GM18870 (cell line): ENCODE data around the gene RNU6-9.

ENCODE experiments used
- ATAC-seq: cut with Tn5 transposase; IDR thresholded peaks from one replicate; pipeline ENCODE4 v1.9.1; 2021; ENCODE audit warnings: moderate library complexity; ENCODE audit not compliant: unreplicated experiment

Gene RNU6-9

DNA sequence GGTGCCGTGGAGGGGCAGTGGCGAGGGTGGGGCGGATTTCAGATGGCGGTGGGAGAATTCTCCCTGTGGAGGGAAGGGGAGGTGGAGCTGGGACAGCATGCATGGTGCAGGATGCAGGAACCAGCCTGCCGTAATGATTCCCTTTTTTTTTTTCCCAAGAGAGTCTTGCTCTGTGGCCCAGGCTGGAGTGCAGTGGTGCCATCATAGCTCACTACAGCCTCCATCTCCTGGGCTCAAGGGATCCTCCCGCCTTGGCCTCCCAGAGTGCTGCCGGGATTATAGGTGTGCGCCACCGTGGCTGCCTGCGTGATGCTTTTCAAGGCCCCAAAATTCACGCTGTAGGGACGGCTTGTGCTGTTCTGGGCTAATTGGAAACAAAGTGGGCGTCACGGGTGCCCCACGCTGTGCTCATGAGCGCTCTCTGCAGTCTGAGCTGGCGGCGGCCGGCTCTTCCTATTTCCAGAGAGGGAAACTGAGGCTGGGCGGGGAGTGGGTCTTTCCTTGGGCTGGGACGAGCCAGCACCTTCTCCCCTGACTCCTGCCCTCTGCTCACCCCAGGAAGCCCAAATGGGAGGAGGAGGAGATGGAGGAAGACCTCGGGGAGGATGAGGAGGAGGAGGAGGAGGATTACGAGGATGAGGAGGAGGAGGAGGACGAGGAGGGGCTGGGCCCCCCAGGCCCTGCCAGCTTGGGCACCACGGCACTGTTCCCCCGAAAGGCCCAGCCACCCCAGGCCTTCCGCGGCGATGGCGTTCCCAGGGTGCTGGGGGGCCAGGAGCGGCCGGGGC, 38.8 kb downstream of the RNU6-9 start:
- no peak for ATAC-seq

GRCh38 chr19:932648-933552, 39.6 kb downstream of the RNU6-9 start:
- no peak for ATAC-seq

- ATAC-seq, result no peak
Observed at GRCh38 chr19:933553-933882, 40.2 kb downstream of the RNU6-9 start.

DNA sequence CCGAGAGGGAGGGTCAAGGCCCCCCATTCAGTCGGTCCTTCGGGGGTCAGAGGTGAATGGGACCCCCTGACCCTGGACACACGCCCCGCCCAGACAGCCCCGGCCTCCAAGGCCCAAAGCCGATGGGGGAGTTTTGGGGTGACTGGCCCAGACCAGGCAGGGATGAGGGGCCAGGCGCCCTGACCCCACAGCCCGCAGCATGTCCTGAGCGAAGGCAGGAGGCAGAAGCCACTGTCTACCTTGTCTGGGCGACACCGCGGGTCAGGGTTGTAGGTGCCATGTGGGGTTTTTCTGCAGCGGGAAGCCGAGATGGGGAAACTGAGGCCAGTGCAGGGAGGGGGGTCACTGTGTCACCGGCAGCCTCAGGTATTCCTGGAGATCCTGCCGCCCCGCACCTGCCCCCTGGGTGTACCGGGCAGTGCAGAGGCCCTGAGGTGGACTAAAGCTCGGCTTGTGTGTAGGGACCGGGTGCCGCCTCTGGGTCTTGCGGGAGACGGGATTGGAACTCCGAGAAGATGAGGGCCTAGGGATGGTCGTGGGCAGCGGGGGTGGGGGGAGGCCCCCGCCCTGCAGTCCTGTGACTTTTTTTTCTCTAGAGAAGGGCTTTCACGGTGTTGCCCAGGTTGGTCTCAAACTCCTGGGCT, 41.0 kb downstream of the RNU6-9 start:
- ATAC-seq, result no peak

DNA sequence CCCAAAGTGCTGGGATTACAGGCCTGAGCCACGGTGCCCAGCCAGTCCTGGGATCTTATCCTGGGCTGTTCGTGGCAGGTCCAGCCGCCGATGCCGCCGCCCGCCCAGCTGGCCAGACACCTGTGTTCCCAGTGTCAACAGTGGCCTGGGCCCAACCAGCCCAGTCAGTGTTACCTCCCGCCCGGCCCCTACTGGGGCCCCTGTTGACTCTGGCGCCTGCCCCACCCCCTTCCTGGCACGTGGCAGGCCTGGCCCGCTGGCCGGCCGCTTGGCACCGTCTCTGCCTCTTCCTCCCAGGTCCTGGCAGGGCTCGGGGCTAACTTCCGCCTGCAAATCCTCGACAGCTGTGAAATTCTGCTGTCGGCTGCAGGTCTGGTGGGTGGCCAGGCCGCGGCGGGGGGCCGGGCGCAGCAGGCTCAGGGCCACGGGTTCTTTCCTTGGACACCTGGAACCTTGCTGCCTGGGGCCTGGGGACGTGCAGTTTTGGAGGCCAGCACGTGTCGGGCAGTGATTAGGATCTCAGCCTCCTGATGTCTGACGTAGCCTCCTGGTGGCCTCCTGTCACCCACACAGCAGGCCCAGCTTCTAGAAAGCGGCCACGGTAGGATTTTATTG, 41.7 kb downstream of the RNU6-9 start:
- no peak for ATAC-seq

DNA sequence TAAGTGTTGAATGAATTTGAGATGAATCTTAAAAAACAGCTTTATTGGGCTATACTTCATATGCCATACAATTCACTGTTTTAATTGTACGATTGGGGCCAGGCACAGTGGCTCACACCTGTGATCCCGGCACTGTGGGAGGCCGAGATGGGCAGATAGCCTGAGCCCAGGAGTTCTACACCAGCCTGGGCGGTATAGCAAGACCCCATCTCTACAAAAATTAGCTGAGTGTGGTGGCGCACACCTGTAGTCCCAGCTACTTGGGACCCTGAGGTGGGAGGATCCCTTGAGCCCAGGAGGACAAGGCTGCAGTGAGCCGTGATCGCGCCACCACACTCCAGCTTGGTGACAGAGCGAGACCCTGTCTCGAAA, 42.9 kb downstream of the RNU6-9 start:
- no peak for ATAC-seq

- ATAC-seq, result no peak
Observed at GRCh38 chr19:937259-937694, 44.0 kb downstream of the RNU6-9 start.

DNA sequence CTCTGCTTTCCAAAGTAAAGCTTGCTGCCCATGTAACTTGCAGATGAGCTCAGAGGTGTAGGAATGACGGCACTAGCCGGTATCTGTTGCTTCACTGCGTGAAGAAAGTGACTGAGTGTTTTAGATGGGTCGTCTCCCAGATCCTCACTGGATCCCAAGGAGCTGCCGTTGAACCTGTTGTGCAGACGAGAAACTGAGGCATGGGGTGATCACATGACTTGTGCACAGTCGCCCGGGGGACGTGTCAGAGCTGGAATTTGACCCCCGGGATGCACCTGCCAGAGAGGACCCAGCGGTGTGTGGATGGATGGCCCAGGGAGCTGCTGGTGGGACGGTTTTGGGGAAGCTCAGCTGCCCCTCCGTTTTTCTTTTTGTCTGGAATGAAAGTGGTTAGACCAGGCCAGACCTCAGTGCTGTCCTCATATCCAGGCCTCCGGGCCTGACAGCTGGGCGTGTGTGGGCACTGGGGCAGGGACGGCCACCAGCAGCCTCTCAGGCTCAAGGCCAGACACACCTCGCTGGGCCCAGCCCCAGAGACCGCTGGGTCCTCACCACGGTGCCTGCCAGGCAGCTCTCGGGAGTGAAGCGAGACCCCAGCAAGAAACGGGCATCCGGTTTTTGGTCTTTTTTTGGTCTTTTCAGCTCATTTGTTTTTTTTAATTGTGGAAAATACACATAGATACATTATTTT, 45.1 kb downstream of the RNU6-9 start:
- no peak for ATAC-seq

DNA sequence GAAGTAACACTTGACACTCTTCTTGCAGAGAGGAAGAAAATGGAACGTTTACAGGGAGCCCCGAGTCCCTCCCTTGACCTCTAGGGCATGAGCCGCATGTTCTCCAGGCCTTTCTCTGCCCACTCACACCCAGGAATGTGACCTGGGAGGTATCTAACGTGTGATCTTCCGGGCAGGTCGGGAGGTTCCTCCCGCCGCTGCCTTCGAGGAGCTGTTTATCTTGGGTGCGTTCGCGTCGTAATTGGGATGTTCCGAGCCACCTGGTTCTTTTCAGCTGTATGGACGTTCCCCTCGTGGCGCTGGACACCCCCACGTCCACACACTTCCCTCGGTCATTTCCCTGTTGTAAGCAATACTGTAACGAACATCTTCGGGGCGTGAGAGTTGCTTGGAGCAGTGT, 46.2 kb downstream of the RNU6-9 start:
- no peak for ATAC-seq

- no peak for ATAC-seq
Observed at GRCh38 chr19:939922-940321, 46.6 kb downstream of the RNU6-9 start.

GRCh38 chr19:940591-941291, 47.5 kb downstream of the RNU6-9 start:
- no peak for ATAC-seq

DNA sequence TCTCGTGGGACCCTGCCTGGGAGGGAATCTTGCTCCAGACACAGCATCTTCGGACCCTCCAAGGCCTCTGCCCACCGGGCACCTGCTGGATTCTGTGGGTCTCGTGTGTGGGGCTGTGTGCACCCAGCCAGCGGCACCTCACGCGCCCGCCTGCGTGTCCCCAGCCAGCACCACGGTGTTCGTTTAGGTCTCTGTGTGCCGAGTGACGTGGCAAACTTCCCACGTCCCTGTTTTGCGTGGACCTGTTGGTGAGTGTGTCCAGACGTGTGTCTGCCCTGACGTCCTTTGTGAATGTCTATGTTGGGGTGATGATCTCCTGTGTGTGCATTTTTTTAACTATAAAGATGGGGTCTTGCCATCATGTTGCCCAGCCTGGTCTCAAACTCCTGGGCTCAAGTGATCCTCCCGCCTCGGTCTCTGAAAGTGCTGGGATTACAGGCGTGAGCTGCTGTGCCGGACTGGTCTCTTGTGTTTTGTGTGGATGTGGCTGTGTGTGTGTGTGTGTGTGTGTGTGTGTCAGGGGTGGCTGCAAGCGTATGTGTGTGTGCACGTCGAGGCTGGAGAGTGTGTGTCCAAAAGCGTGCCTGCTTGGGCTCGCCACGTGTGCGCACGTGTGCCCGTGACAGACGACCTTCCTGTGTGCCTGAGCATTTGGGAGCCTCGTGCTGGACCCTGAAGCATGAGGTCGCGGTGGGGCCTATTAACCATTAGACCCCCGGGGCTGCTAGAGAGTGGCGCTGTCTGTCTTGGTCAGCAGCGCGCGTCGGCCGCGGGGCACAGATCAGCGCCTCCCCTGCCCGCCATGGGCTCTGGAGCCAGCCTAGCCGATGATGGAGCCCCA, 48.2 kb downstream of the RNU6-9 start:
- no peak for ATAC-seq

GRCh38 chr19:942133-942645, 48.9 kb downstream of the RNU6-9 start:
- no peak for ATAC-seq
